H9 (cell line): ENCODE results near the gene MTMR3. TPM values are rescaled to one million over a fixed set of nuclear protein-coding genes. Genes with fewer than 3 reads are reported as not detected.

Experiments
- DNase-seq: peaks from one replicate; pipeline ENCODE4 v3.0.0-alpha.2; 2017
- H2AFZ ChIP-seq: one replicate; pipeline ENCODE4 v1.6.1; 2013; ENCODE audit warnings: mild to moderate bottlenecking, low read length, control low read depth, moderate library complexity
- H2AK5ac ChIP-seq: 2 replicates; pipeline ENCODE4 v1.6.1; 2013; ENCODE audit warnings: low read length, control low read depth, mixed read lengths; ENCODE audit not compliant: insufficient read length
- H2BK120ac ChIP-seq: one replicate; pipeline ENCODE4 v1.6.1; 2013; ENCODE audit warnings: low read depth, mild to moderate bottlenecking, low read length, control low read depth, inconsistent platforms; ENCODE audit not compliant: poor library complexity, severe bottlenecking
- H2BK12ac ChIP-seq: 2 replicates; pipeline ENCODE4 v1.6.1; 2013; ENCODE audit warnings: low read length, control low read depth, mixed read lengths, low read depth; ENCODE audit not compliant: insufficient read length
- H2BK15ac ChIP-seq: 2 replicates; pipeline ENCODE4 v1.6.1; 2013; ENCODE audit warnings: low read depth, low read length, control low read depth
- H2BK20ac ChIP-seq: one replicate; pipeline ENCODE4 v1.6.1; 2013; ENCODE audit warnings: low read depth, mild to moderate bottlenecking, low read length, control low read depth, inconsistent platforms; ENCODE audit not compliant: poor library complexity, severe bottlenecking
- H2BK5ac ChIP-seq: 2 replicates; pipeline ENCODE4 v1.6.1; 2013; ENCODE audit warnings: low read length, control low read depth, mixed read lengths; ENCODE audit not compliant: insufficient read length
- H3K14ac ChIP-seq: 2 replicates; pipeline ENCODE4 v1.6.1; 2013; ENCODE audit warnings: low read length, control low read depth; ENCODE audit not compliant: insufficient read depth
- H3K18ac ChIP-seq: 2 replicates; pipeline ENCODE4 v1.6.1; 2013; ENCODE audit warnings: low read depth, mild to moderate bottlenecking, mixed read lengths, low read length, control low read depth; ENCODE audit not compliant: insufficient read length
- H3K23ac ChIP-seq: 2 replicates; pipeline ENCODE4 v1.6.1; 2013; ENCODE audit warnings: low read length, control low read depth, mixed read lengths, low read depth; ENCODE audit not compliant: insufficient read length
- H3K23me2 ChIP-seq: 2 replicates; pipeline ENCODE4 v1.6.1; 2013; ENCODE audit warnings: low read depth, mild to moderate bottlenecking, mixed read lengths, low read length, control low read depth; ENCODE audit not compliant: insufficient read length, poor library complexity, severe bottlenecking
- H3K27ac ChIP-seq: 2 replicates; pipeline ENCODE4 v1.5.1; 2013; ENCODE audit warnings: low read length, control low read depth, mixed read lengths, low read depth; ENCODE audit not compliant: insufficient read length
- H3K27me3 ChIP-seq: 2 replicates; pipeline ENCODE4 v1.6.1; 2013; ENCODE audit warnings: low read length, control low read depth, inconsistent platforms; ENCODE audit not compliant: insufficient read depth
- H3K4ac ChIP-seq: 2 replicates; pipeline ENCODE4 v1.6.1; 2013; ENCODE audit warnings: low read depth, mild to moderate bottlenecking, control low read depth, inconsistent platforms, low read length, moderate library complexity
- H3K4me1 ChIP-seq: 2 replicates; pipeline ENCODE4 v1.6.1; 2013; ENCODE audit warnings: low read length, control low read depth, inconsistent platforms; ENCODE audit not compliant: insufficient read depth
- H3K4me2 ChIP-seq: 2 replicates; pipeline ENCODE4 v1.6.1; 2013; ENCODE audit warnings: low read length, control low read depth, mixed read lengths; ENCODE audit not compliant: insufficient read length, insufficient read depth
- H3K56ac ChIP-seq: 2 replicates; pipeline ENCODE4 v1.6.1; 2013; ENCODE audit warnings: low read depth, mild to moderate bottlenecking, mixed read lengths, low read length, control low read depth; ENCODE audit not compliant: insufficient read length
- H3K79me1 ChIP-seq: 2 replicates; pipeline ENCODE4 v1.6.1; 2013; ENCODE audit warnings: low read depth, mild to moderate bottlenecking, moderate library complexity, low read length, control low read depth, inconsistent platforms; ENCODE audit not compliant: insufficient read depth, poor library complexity, severe bottlenecking
- H3K79me2 ChIP-seq: 2 replicates; pipeline ENCODE4 v1.6.1; 2013; ENCODE audit warnings: low read length, control low read depth, inconsistent platforms; ENCODE audit not compliant: insufficient read depth
- H3K9ac ChIP-seq: 2 replicates; pipeline ENCODE4 v1.6.1; 2013; ENCODE audit warnings: low read length, control low read depth, mixed read lengths; ENCODE audit not compliant: insufficient read length; ENCODE audit errors: extremely low read depth
- H3K9me3 ChIP-seq: one replicate; pipeline ENCODE4 v1.6.1; 2013; ENCODE audit warnings: low read depth, low read length, inconsistent platforms; ENCODE audit not compliant: control insufficient read depth
- H3T11ph ChIP-seq: one replicate; pipeline ENCODE4 v1.6.1; 2013; ENCODE audit warnings: mild to moderate bottlenecking, low read length, control low read depth, inconsistent platforms
- H4K20me1 ChIP-seq: one replicate; pipeline ENCODE4 v1.6.1; 2013; ENCODE audit not compliant: control insufficient read depth, insufficient read length, insufficient read depth
- H4K5ac ChIP-seq: 2 replicates; pipeline ENCODE4 v1.6.1; 2013; ENCODE audit warnings: low read depth, mild to moderate bottlenecking, mixed read lengths, low read length, control low read depth; ENCODE audit not compliant: insufficient read length
- H4K8ac ChIP-seq: replicated peaks from 2 replicates; pipeline ENCODE4 v1.6.1; 2013; ENCODE audit warnings: low read length, control low read depth, mixed read lengths, low read depth; ENCODE audit not compliant: insufficient read length
- H4K91ac ChIP-seq: 2 replicates; pipeline ENCODE4 v1.6.1; 2013; ENCODE audit warnings: low read depth, mild to moderate bottlenecking, moderate library complexity, mixed read lengths, low read length, control low read depth; ENCODE audit not compliant: insufficient read length
- H3K27ac Mint-ChIP-seq, 3 experiments: 2 replicates in 2 of 3; 3 replicates in 1 of 3; pipeline ENCODE4 v1.8.0; 2020 to 2021; ENCODE audit warnings: mixed read lengths in 3 of 3, mild to moderate bottlenecking in 1 of 3, moderate library complexity in 1 of 3
- H3K27me3 Mint-ChIP-seq: 2 replicates; pipeline ENCODE4 v1.8.0; 2021; ENCODE audit warnings: low read depth, mild to moderate bottlenecking, moderate library complexity, mixed read lengths
- H3K36me3 Mint-ChIP-seq, 3 experiments: 2 replicates in 2 of 3; 3 replicates in 1 of 3; pipeline ENCODE4 v1.8.0; 2020 to 2021; ENCODE audit warnings: low read depth in 3 of 3, mixed read lengths in 3 of 3; ENCODE audit not compliant: insufficient read depth in 1 of 3
- H3K4me1 Mint-ChIP-seq, 2 experiments: 2 replicates each; pipeline ENCODE4 v1.8.0; 2020; ENCODE audit warnings: mixed read lengths in 2 of 2
- H3K4me3 Mint-ChIP-seq, 2 experiments: 2 replicates in 1 of 2; 3 replicates in 1 of 2; pipeline ENCODE4 v1.8.0; 2020 to 2021; ENCODE audit warnings: mild to moderate bottlenecking in 2 of 2, mixed read lengths in 2 of 2, moderate library complexity in 1 of 2
- H3K9me3 Mint-ChIP-seq, 2 experiments: 2 replicates in 1 of 2; 3 replicates in 1 of 2; pipeline ENCODE4 v1.8.0; 2020; ENCODE audit warnings: mild to moderate bottlenecking in 2 of 2, mixed read lengths in 2 of 2, moderate library complexity in 1 of 2
- CTCF ChIP-seq: fragments of 200-600 bp; sonication (generic); conservative IDR thresholded peaks from 3 replicates; pipeline ENCODE4 v1.8.0; 2021; ENCODE audit warnings: antibody characterized with exemption, mild to moderate bottlenecking
- WGBS: extraction: QIAGEN DNeasy Blood & Tissue Kit; methylation state at CpG from one replicate; pipeline ENCODE4 v1.1.7; 2013; ENCODE audit warnings: missing lambda C conversion rate, low lambda C conversion rate, mixed read lengths; ENCODE audit not compliant: insufficient read length; ENCODE audit errors: extremely low coverage; 5-methylcytosine and 5-hydroxymethylcytosine counted together
- total RNA-seq: library from RNA; stranded (reverse); gene quantifications from 2 replicates; pipeline ENCODE4 v1.2.1, GENCODE V29; 2021

MTMR3 gene
- total RNA-seq, 1 experiment from 2014 or later: 19.8 TPM

GRCh38 chr22:29848111-29848510, 34.9 kb upstream of the MTMR3 start:
- TF ChIP-seq CTCF: no peak
- no peak overlapping the region for H2AFZ ChIP-seq
- no peak overlapping the region for H3K9ac ChIP-seq

More at GRCh38 chr22:29848111-29848510, 34.9 kb upstream of the MTMR3 start:
- Histone ChIP-seq H3K56ac (no peak overlapping the region), H3K4me1 (no peaks in the 10 kb centered on the region), H3K79me2 (no peaks in the 10 kb centered on the region), H4K20me1 (no peaks in the 10 kb centered on the region), H3K9me3 (no peaks in the 10 kb centered on the region), H2BK5ac (no peak overlapping the region), H3K27ac (no peak overlapping the region), H2BK15ac (no peak overlapping the region), H3T11ph (no peak overlapping the region), H3K14ac (no peak overlapping the region), H2BK12ac (no peak overlapping the region), H4K8ac (no peak overlapping the region), H2BK20ac (no peak overlapping the region), H4K5ac (no peak overlapping the region), H3K4ac (no peak overlapping the region), H3K4me2 (no peak overlapping the region), H3K79me1 (no peaks in the 10 kb centered on the region), H2BK120ac (no peak overlapping the region), H4K91ac (no peak overlapping the region), H3K27me3 (no peaks in the 10 kb centered on the region), H3K23me2 (no peaks in the 10 kb centered on the region), H3K23ac (no peak overlapping the region), H3K18ac (no peak overlapping the region), H2AK5ac (no peak overlapping the region)
- H3K36me3 Mint-ChIP-seq: no peaks in the 10 kb centered on the region; a peak in 1 of 7 replicates
- H3K4me1 Mint-ChIP-seq: no peaks in the 10 kb centered on the region
- WGBS: no CpG with 5 or more reads among the region's 3 CpGs
- H3K27me3 Mint-ChIP-seq: peaks cover 8% of the 10 kb centered on the region
- peak overlapping the region in 1 of 3 experiments; percentile 36; a peak in 1 of 7 replicates for H3K27ac Mint-ChIP-seq
- H3K9me3 Mint-ChIP-seq: peaks cover 0 to 4% of the 10 kb centered on the region in 2 experiments; a peak in 3 of 5 replicates
- DNase-seq: no peak
- no peak overlapping the region for H3K4me3 Mint-ChIP-seq
